Measurements from ENCODE around the gene SPIN1. TPM values are rescaled to one million over a fixed set of nuclear protein-coding genes. Genes with fewer than 3 reads are reported as not detected.

The SPIN1 gene
- total and polyA plus RNA-seq, 2 experiments from 2014 or later, result 58.4 to 95.3 TPM

DNA sequence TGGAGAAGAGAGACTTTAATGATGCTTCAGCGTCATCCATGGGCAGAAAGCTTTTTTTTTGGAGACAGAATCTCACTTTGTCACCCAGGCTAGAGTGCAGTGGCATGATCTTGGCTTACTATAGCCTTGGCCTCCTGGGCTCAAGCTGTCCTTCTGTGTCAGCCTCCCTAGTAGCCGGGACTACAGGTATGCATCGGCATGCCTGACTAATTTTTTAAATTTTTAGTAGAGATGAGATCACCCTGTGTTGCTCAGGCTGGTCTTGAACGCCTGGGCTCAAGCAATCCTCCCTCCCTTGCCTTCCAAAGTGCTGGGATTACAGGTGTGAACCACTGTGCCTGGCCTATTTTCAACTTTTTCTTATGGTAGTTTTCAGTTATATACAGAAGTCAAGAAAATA, 23.2 kb downstream of the SPIN1 start:
- no peak overlapping the region for H3K27ac ChIP-seq
- peaks cover 100% of the 10 kb centered on the region for H3K79me2 ChIP-seq (ENCODE audit: insufficient read depth)
- TF ChIP-seq EZH2phosphoT487 (IDR thresholded peaks at IDR 0.05; ENCODE audit: insufficient read depth, low read depth) (no peak), EZH2 (IDR thresholded peaks at IDR 0.05; ENCODE audit: insufficient read depth, poor library complexity, severe bottlenecking) (no peak)
- no peaks in the 10 kb centered on the region for H3K9me3 ChIP-seq (ENCODE audit: low read depth)
- H3F3A ChIP-seq (ENCODE audit: insufficient read depth), result no peaks in the 10 kb centered on the region
- in situ Hi-C loops (cut with MboI), result no loop called here
- no peak overlapping the region for H2AFZ ChIP-seq
- H3K9me2 ChIP-seq (ENCODE audit: insufficient read depth), result no peaks in the 10 kb centered on the region
- no peak for DNase-seq
- WGBS, 2 experiments (ENCODE audit: low coverage in 1 of 2, low lambda C conversion rate in 2 of 2, missing lambda C conversion rate in 2 of 2), result 90 to 91% methylated on average over 4 of the region's 4 CpGs
- H3K4me2 ChIP-seq (ENCODE audit: unreplicated experiment), result no peak overlapping the region
- no peak overlapping the region for H3K4me3 ChIP-seq
- no peaks in the 10 kb centered on the region for H3K36me3 ChIP-seq (ENCODE audit: low read depth)
- H4K20me1 ChIP-seq (ENCODE audit: insufficient read depth), result no peaks in the 10 kb centered on the region
- no peaks in the 10 kb centered on the region for H3K27me3 ChIP-seq (replicated peaks; ENCODE audit: insufficient read depth)
- no peaks in the 10 kb centered on the region for H3K4me1 ChIP-seq (ENCODE audit: insufficient read depth)
- no peak overlapping the region for H3K9ac ChIP-seq

- Histone ChIP-seq H3K4me2 (ENCODE audit: unreplicated experiment) (no peak overlapping the region), H3K27me3 (replicated peaks; ENCODE audit: insufficient read depth) (no peaks in the 10 kb centered on the region), H3K9me2 (ENCODE audit: insufficient read depth) (no peaks in the 10 kb centered on the region), H3K27ac (no peak overlapping the region), H3K9ac (no peak overlapping the region), H3K79me2 (ENCODE audit: insufficient read depth) (peaks cover 100% of the 10 kb centered on the region), H3K36me3 (ENCODE audit: low read depth) (peaks cover 3% of the 10 kb centered on the region; the same call in 1 of the 2 replicates), H3F3A (ENCODE audit: insufficient read depth) (peaks cover 13% of the 10 kb centered on the region), H3K4me1 (ENCODE audit: insufficient read depth) (no peaks in the 10 kb centered on the region), H3K9me3 (ENCODE audit: low read depth) (no peaks in the 10 kb centered on the region), H4K20me1 (ENCODE audit: insufficient read depth) (no peaks in the 10 kb centered on the region), H3K4me3 (no peak overlapping the region), H2AFZ (no peak overlapping the region)
- in situ Hi-C loops (cut with MboI), result no loop called here
- TF ChIP-seq EZH2 (IDR thresholded peaks at IDR 0.05; ENCODE audit: insufficient read depth, poor library complexity, severe bottlenecking) (no peak), EZH2phosphoT487 (IDR thresholded peaks at IDR 0.05; ENCODE audit: insufficient read depth, low read depth) (no peak)
- 97 to 100% methylated on average over 2 of the region's 2 CpGs for WGBS, 2 experiments (ENCODE audit: low coverage in 1 of 2, low lambda C conversion rate in 2 of 2, missing lambda C conversion rate in 2 of 2)
- no peak for DNase-seq
These were observed 26.1 kb downstream of the SPIN1 start for GRCh38 chr9:88414298-88414697.

GRCh38 chr9:88418025-88418424, 29.8 kb downstream of the SPIN1 start:
- H3F3A ChIP-seq (ENCODE audit: insufficient read depth), result peaks cover 26% of the 10 kb centered on the region
- no peak overlapping the region for H3K9ac ChIP-seq
- no peak overlapping the region for H3K4me3 ChIP-seq
- in situ Hi-C loops (cut with MboI), result no loop called here
- H3K79me2 ChIP-seq (ENCODE audit: insufficient read depth), result peaks cover 100% of the 10 kb centered on the region
- H3K36me3 ChIP-seq (ENCODE audit: low read depth), result peaks cover 17% of the 10 kb centered on the region
- no peaks in the 10 kb centered on the region for H4K20me1 ChIP-seq (ENCODE audit: insufficient read depth)
- H2AFZ ChIP-seq, result no peak overlapping the region
- H3K4me1 ChIP-seq (ENCODE audit: insufficient read depth), result no peaks in the 10 kb centered on the region
- no peak overlapping the region for H3K27ac ChIP-seq
- H3K4me2 ChIP-seq (ENCODE audit: unreplicated experiment), result no peak overlapping the region
- H3K9me3 ChIP-seq (ENCODE audit: low read depth), result peaks cover 4% of the 10 kb centered on the region
- WGBS, 2 experiments (ENCODE audit: low coverage in 1 of 2, low lambda C conversion rate in 2 of 2, missing lambda C conversion rate in 2 of 2), result 95 to 97% methylated on average over 4 of the region's 4 CpGs
- no peak for DNase-seq
- H3K27me3 ChIP-seq (replicated peaks; ENCODE audit: insufficient read depth), result no peaks in the 10 kb centered on the region
- TF ChIP-seq EZH2 (IDR thresholded peaks at IDR 0.05; ENCODE audit: insufficient read depth, poor library complexity, severe bottlenecking) (no peak), EZH2phosphoT487 (IDR thresholded peaks at IDR 0.05; ENCODE audit: insufficient read depth, low read depth) (no peak)
- H3K9me2 ChIP-seq (ENCODE audit: insufficient read depth), result no peaks in the 10 kb centered on the region

DNA sequence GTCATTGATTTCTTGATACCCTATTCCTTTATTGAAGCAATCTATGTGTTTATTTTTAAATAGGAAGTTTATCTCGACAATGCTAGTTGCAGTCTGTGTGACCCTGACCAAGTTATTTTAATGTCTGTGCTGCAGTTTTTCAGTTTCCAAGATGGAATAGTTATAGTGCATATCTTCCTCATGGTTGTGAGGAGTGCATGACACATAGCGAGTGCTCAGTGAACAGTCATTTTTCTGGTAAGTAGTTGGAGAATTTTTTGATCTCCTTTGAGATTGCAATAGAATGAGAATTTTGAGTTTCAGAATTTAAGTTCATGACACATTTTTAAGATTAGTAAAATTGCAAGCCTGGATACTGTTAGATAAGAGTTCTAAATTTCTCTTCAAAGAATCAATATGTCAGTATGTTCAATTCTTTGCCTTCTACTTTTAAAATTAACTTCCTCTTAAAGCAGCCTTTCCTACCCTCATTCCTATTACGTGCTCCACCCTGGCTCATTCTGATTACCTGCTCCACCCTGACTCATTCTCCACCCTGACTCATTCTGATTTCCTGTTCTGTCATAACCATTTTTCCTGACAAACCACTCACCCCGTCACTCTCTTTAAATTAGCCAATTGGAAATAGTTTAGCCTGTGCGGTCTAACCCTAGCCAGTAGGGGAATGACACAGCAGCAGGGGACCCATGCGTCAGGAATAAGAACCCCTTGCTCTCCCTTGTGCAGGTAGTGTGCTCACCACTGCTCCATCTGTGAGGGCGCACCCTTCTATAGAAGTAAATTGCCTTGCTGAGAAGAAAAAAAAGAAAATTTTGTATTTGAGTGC, 30.7 kb downstream of the SPIN1 start:
- no peaks in the 10 kb centered on the region for H4K20me1 ChIP-seq (ENCODE audit: insufficient read depth)
- no peaks in the 10 kb centered on the region for H3K4me1 ChIP-seq (ENCODE audit: insufficient read depth)
- H3K9ac ChIP-seq, result no peak overlapping the region
- peaks cover 100% of the 10 kb centered on the region for H3K79me2 ChIP-seq (ENCODE audit: insufficient read depth)
- no peak overlapping the region for H2AFZ ChIP-seq
- H3K36me3 ChIP-seq (ENCODE audit: low read depth), result peaks cover 17% of the 10 kb centered on the region
- TF ChIP-seq EZH2 (IDR thresholded peaks at IDR 0.05; ENCODE audit: insufficient read depth, poor library complexity, severe bottlenecking) (no peak), EZH2phosphoT487 (IDR thresholded peaks at IDR 0.05; ENCODE audit: insufficient read depth, low read depth) (no peak)
- in situ Hi-C loops (cut with MboI), result no loop called here
- H3K27ac ChIP-seq, result no peak overlapping the region
- no peak overlapping the region for H3K4me3 ChIP-seq
- peak; percentile 25 for DNase-seq
- H3K9me2 ChIP-seq (ENCODE audit: insufficient read depth), result no peaks in the 10 kb centered on the region
- WGBS, 2 experiments (ENCODE audit: low coverage in 1 of 2, low lambda C conversion rate in 2 of 2, missing lambda C conversion rate in 2 of 2), result 66 to 68% methylated on average over 7 of the region's 7 CpGs
- H3K9me3 ChIP-seq (ENCODE audit: low read depth), result peaks cover 4% of the 10 kb centered on the region
- H3F3A ChIP-seq (ENCODE audit: insufficient read depth), result peaks cover 26% of the 10 kb centered on the region
- H3K27me3 ChIP-seq (replicated peaks; ENCODE audit: insufficient read depth), result no peaks in the 10 kb centered on the region
- H3K4me2 ChIP-seq (ENCODE audit: unreplicated experiment), result no peak overlapping the region

All from GM23248 (cell line).